Activated CD4-positive, alpha-beta T cell treated with anti-CD3 and anti-CD28 coated beads, Interleukin-2, amount 50 U/mL, for 4 hours (primary cell): ENCODE data around the gene CD300C.
A peak's percentile ranks its signal among the peaks of the same experiment; 100 is the strongest.
"Not testable (repeated sequence)": the region's sequence is repeated elsewhere in the genome, so short reads cannot be mapped to it uniquely, and the experiment has no call there.

ENCODE experiments used
- DNase-seq, 2 experiments: peaks; one replicate each; pipeline ENCODE4 v3.0.0-alpha.2; 2020

Gene CD300C

DNA sequence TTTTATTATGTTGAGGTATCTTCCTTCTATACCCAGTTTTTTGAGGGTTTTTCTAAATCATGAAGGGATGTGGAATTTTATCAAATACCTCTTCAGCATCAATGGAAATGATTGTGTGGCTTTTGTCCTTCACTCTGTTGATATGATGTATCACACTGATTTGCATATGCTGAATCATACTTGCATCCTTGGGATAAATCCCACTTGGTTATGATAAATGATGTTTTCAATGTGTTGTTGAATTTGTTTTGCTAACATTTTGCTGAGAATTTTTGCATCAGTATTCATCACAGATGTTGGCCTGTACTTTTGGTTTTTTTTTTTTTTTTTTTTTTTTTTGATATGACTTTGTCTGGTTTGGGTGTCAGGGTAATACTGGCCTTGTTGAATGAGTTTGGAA lies 37.8 kb downstream of the CD300C start:
- no peak for DNase-seq

GRCh38 chr17:74503949-74504348 lies 42.0 kb downstream of the CD300C start:
- DNase-seq: not testable (repeated sequence)

DNA sequence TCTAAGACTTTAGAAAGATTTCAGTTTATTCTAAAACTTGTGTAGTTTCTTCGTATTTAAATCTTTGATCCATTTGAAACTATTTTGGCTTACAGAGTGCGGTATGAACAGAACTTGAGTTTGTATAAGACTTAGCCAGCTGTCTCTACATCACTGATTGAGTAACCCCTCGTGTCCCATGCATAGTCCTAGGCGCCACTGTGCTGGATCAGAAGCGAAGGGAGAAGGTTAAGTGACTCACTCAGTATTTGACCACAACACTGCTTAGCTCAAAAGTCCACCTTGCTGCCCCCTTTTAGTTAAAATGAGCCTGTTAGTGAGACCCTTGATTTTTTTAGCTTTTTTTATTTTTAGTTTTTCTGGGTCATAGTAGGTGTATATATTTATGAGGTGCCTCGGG lies 43.1 kb downstream of the CD300C start:
- DNase-seq: no peak

DNA sequence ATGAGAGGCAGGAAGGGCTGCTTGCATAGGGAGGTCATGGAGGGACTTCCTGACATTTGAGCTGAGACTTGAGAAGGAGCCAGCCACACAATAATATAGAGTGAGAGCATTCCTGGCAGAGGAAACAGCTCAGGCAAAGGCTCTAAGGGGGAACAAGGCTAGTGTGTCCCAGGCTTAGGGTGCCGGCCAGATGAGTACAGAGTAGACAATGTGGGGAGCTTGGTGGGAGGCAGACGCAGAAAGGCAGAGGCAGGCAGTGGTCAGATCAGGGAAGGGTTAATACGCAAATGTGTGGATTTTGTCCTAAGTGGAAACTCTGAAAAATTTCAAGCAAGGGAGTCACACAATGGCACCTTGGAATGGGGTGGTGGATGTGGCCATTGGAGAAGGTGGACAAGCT lies 45.9 kb downstream of the CD300C start:
- no peak for DNase-seq

DNA sequence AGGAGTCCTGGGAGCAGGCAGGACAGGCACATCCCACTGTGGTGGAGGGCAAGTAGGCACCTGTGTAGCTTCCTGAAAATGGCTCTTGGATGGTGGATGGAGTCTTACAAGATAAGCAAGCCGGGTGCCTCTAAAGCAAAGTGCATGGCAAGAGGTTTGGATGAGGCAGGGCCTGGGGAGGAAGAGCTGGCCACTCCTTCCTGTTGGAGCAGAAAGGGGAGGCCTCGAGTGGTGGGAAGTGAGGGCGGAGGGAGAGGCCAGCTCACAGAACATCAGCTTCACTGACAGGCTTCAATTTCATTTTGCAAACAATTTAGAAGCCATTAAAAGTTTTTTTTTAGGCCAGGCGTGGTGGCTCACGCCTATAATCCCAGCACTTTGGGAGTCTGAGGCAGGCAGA lies 48.4 kb downstream of the CD300C start:
- DNase-seq: no peak

DNA sequence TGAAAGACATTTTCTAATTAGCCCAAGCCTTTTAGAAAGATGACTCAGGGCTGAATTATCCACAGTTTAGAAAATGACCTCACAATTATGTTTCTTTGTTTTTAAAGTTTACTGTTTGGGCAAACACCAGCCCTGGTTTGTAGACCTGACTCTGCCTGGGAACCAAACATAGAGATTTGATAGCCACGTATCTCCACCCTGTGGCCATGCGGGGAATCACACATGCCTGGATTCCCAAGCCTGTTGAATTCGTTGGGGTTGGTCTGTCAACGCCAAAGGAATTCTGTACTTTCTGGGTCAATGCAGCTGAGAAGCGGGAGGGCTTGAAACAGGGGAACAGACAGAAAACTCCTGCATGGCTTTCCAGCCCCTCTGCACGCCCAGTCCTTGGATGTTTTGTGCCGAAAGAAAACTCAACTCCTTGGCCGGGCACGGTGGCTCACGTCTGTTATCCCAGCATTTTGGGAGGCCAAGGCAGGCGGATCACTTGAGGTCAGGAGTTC lies 52.5 kb downstream of the CD300C start:
- peak; percentile 58 to 66 for DNase-seq

DNA sequence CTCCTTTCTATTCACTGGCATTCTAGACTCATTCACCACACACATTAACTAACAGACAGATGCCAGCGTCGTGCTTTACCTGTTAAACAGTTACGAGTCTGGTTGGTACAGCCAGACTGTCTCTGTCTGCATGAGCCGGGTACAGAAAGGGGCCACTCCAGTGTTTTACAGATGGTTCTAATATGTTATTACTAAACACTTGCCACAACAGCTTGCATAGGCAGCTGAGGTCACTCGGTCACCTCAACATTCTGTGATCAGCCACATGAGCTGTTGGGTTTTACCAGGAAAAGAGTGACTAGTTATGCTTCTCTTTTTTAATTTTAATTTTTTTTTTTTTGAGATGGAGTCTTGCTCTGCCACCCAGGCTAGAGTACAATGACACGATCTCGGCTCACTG lies 54.3 kb downstream of the CD300C start:
- no peak for DNase-seq
